Forelimb muscle (tissue), 1 donor: ENCODE measurements around the gene ZBTB16. TPM values are rescaled to one million over a fixed set of nuclear protein-coding genes. Genes with fewer than 3 reads are reported as not detected.

Experiments
- polyA plus RNA-seq: library from polyadenylated mRNA; unstranded; fragments of 120-200 nt; gene quantifications from one replicate; pipeline ENCODE4 v1.2.1, GENCODE V29; 2013; ENCODE audit not compliant: insufficient read length

Gene ZBTB16
- polyA plus RNA-seq, 1 donor, result 5.3 TPM

Other genes starting within 250 kb of the ZBTB16 start
- 99.1 TPM for gene USP28, start 184.1 kb upstream of the ZBTB16 start, polyA plus RNA-seq
- gene HTR3B, start 154.9 kb upstream of the ZBTB16 start, polyA plus RNA-seq, result 0.06 TPM
- 0.24 TPM for gene HTR3A, start 84.6 kb upstream of the ZBTB16 start, polyA plus RNA-seq
- 58.6 TPM for gene NNMT, start 236.7 kb downstream of the ZBTB16 start, polyA plus RNA-seq